ENCODE data around the gene FGF1.

Gene FGF1

GRCh38 chr5:142722146-142722545, 36.3 kb upstream of the FGF1 start:
- DNase-seq (ENCODE audit: low read depth in 2 of 2), result peak in 1 of 2 donors; percentile 50
- no peak overlapping the region for H3K4me3 ChIP-seq (replicated peaks in 1 of 2; ENCODE audit: low read depth in 2 of 2, low read length in 2 of 2)
- TF ChIP-seq CTCF (IDR thresholded peaks at IDR 0.05; ENCODE audit: low read depth, low read length), result no peak

GRCh38 chr5:142720641-142721271, 34.9 kb upstream of the FGF1 start:
- no peak overlapping the region for H3K4me3 ChIP-seq (replicated peaks in 1 of 2; ENCODE audit: low read depth in 2 of 2, low read length in 2 of 2)

DNA sequence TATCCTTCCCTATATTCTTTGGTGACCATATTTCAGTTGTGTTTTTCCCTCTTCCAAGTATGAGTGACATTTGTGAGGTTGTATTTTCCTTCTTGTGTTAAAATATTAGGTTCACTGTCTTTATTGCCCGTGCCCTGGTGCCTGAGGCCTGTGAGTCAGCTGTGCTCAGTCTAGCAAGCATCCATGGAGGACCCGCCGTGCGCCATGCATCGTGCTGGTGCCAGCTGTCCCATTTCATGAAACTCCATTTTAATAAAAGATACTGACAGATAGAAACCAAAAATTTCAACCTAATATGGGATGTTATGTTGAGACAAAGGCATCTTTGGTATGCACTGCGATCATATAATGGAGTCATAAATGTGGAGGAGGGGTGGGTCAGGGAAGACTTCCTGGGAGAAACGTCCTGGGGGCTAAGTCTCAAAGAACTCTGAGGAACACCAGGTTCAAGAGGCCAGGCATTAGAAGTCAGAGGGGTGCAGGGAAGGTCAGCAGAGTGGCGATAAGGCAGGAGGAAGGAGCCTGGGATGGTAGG, 34.0 kb upstream of the FGF1 start:
- no peak overlapping the region for H3K4me3 ChIP-seq (replicated peaks in 1 of 2; ENCODE audit: low read depth in 2 of 2, low read length in 2 of 2)
- no peak for DNase-seq (ENCODE audit: low read depth in 2 of 2)
- no peak for TF ChIP-seq CTCF (IDR thresholded peaks at IDR 0.05; ENCODE audit: low read depth, low read length)

More at GRCh38 chr5:142720641-142721271, 34.9 kb upstream of the FGF1 start:
- DNase-seq (ENCODE audit: low read depth in 2 of 2), result peak in 1 of 2 donors; percentile 66
- TF ChIP-seq CTCF (IDR thresholded peaks at IDR 0.05; ENCODE audit: low read depth, low read length), result no peak

- peak; percentile 81 for TF ChIP-seq CTCF (IDR thresholded peaks at IDR 0.05; ENCODE audit: low read depth, low read length)
- DNase-seq (ENCODE audit: low read depth in 2 of 2), result peak; percentile 84 to 87
- no peak overlapping the region for H3K4me3 ChIP-seq (replicated peaks in 1 of 2; ENCODE audit: low read depth in 2 of 2, low read length in 2 of 2)
Measured at GRCh38 chr5:142717582-142718215, 31.8 kb upstream of the FGF1 start.

GRCh38 chr5:142716963-142717362, 31.1 kb upstream of the FGF1 start:
- peak; percentile 62 to 74 for DNase-seq (ENCODE audit: low read depth in 2 of 2)
- H3K4me3 ChIP-seq (replicated peaks in 1 of 2; ENCODE audit: low read depth in 2 of 2, low read length in 2 of 2), result no peak overlapping the region
- TF ChIP-seq CTCF (IDR thresholded peaks at IDR 0.05; ENCODE audit: low read depth, low read length), result peak; percentile 61

GRCh38 chr5:142715291-142715690, 29.4 kb upstream of the FGF1 start:
- no peak for TF ChIP-seq CTCF (IDR thresholded peaks at IDR 0.05; ENCODE audit: low read depth, low read length)
- no peak for DNase-seq (ENCODE audit: low read depth in 2 of 2)
- no peak overlapping the region for H3K4me3 ChIP-seq (replicated peaks in 1 of 2; ENCODE audit: low read depth in 2 of 2, low read length in 2 of 2)

Measured in cardiac fibroblast (primary cell).